ENCODE data around the gene DESI1.
A peak's percentile ranks its signal among the peaks of the same experiment; 100 is the strongest.

DESI1 gene

DNA sequence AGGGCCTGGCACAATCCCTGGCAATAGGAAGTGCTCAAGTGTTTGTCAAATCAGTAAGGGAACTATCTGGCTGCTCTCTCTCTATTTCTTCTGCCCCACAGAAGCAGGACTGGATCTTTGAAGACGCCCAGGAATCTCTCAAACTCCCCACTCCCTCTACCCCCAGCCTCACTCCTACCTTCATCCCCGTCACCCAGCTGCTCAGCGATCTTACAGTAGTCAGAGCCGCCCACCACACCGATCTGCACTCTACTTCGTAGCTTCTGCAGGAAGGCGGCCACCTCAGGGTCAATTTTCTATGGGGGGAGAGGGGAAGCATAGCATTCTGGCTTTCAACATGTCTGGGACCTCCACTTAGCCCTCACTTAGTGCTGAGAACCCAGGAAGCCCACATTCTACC, 34.9 kb downstream of the DESI1 start:
- Histone ChIP-seq H3K9me3 (ENCODE audit: insufficient read depth, low read length) (no peaks in the 10 kb centered on the region), H3K36me3 (ENCODE audit: insufficient read depth, insufficient read length, low read length) (peaks cover 19% of the 10 kb centered on the region), H3K4me3 (ENCODE audit: insufficient read length, low read depth) (no peak overlapping the region), H3K27me3 (ENCODE audit: insufficient read depth, insufficient read length) (no peaks in the 10 kb centered on the region), H3K9ac (ENCODE audit: insufficient read length, low read depth) (no peak overlapping the region), H3K4me1 (ENCODE audit: insufficient read depth, insufficient read length) (peaks cover 4% of the 10 kb centered on the region)
- no peak for DNase-seq (ENCODE audit: low read depth, low spot score)
- TF ChIP-seq YY1 (IDR thresholded peaks at IDR 0.05; ENCODE audit: insufficient read depth, insufficient read length) (no peak), ZNF274 (IDR thresholded peaks at IDR 0.05; ENCODE audit: low read depth, low read length) (no peak), SUZ12 (IDR thresholded peaks at IDR 0.05; ENCODE audit: extremely low read depth, insufficient read depth, insufficient read length) (no peak)

DNA sequence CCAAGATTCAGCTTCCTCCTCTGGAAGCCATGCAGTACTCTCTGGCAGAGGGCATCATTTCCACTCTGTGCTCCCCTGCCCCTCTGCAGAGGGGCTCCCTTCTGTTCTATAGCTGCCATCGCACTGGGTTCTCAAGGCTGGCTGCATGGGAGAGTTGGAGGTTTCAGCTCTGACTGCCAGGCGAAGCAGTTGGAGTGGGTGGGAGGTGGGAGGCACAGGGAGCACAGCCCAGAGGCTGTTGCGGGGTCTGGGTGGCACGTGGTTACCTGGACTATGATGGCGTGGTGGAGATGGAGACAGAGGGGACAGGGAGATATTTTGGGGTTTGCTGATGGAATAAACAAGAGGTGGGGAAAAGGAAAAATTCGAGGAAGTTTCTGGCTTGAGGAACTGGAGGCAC, 36.0 kb downstream of the DESI1 start:
- no peak overlapping the region for H3K9ac ChIP-seq (ENCODE audit: insufficient read length, low read depth)
- no peak for TF ChIP-seq ZNF274 (IDR thresholded peaks at IDR 0.05; ENCODE audit: low read depth, low read length)
- no peak for TF ChIP-seq SUZ12 (IDR thresholded peaks at IDR 0.05; ENCODE audit: extremely low read depth, insufficient read depth, insufficient read length)
- no peak for TF ChIP-seq YY1 (IDR thresholded peaks at IDR 0.05; ENCODE audit: insufficient read depth, insufficient read length)
- H3K4me3 ChIP-seq (ENCODE audit: insufficient read length, low read depth) = no peak overlapping the region
- peaks cover 4% of the 10 kb centered on the region for H3K4me1 ChIP-seq (ENCODE audit: insufficient read depth, insufficient read length)
- H3K9me3 ChIP-seq (ENCODE audit: insufficient read depth, low read length) = no peaks in the 10 kb centered on the region
- peaks cover 24% of the 10 kb centered on the region for H3K36me3 ChIP-seq (ENCODE audit: insufficient read depth, insufficient read length, low read length)
- no peak for DNase-seq (ENCODE audit: low read depth, low spot score)
- no peaks in the 10 kb centered on the region for H3K27me3 ChIP-seq (ENCODE audit: insufficient read depth, insufficient read length)

DNA sequence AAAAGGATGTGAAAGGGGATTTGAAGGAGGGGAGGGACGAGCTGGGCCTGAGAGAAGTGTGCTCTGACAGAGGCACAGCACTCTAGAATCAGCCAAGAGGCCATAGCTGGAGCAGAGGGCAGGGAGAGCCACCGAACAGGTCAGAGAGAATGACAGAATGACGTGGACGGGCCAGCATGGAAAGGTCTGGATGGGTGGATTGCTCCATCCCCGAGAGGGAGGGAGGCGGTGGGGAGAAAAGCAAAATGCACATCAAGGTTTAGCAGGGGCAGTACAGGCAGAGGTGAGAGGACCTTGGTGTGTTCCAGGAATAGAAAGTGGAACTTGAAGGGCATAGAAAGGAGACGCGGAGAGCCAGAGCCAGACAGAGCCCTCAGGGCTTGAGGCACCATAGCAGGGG, 38.1 kb downstream of the DESI1 start:
- no peak for TF ChIP-seq ZNF274 (IDR thresholded peaks at IDR 0.05; ENCODE audit: low read depth, low read length)
- TF ChIP-seq YY1 (IDR thresholded peaks at IDR 0.05; ENCODE audit: insufficient read depth, insufficient read length) = no peak
- TF ChIP-seq SUZ12 (IDR thresholded peaks at IDR 0.05; ENCODE audit: extremely low read depth, insufficient read depth, insufficient read length) = no peak
- Histone ChIP-seq H3K36me3 (ENCODE audit: insufficient read depth, insufficient read length, low read length) (peaks cover 29% of the 10 kb centered on the region), H3K4me3 (ENCODE audit: insufficient read length, low read depth) (no peak overlapping the region), H3K9me3 (ENCODE audit: insufficient read depth, low read length) (no peaks in the 10 kb centered on the region), H3K27me3 (ENCODE audit: insufficient read depth, insufficient read length) (no peaks in the 10 kb centered on the region), H3K4me1 (ENCODE audit: insufficient read depth, insufficient read length) (peaks cover 2% of the 10 kb centered on the region), H3K9ac (ENCODE audit: insufficient read length, low read depth) (peak overlapping the region; percentile 17)
- no peak for DNase-seq (ENCODE audit: low read depth, low spot score)

DNA sequence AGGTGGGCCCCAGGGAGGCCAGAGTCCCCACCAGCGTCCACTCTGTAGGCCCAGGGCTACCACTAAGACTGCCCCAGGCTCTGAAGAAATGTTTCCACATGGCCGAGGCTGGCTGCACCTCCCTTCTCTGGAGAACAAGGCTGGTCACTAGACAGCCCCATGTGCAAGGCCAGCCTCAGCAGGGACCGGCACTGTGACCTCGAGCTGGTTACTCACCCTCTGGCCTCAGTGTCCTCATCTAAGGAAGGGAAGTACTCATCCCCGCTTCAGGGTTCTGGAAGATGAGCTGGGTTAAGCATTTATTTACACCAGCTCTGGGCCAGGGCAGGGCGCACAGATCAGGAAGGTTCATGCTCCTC, 40.9 kb downstream of the DESI1 start:
- H3K4me1 ChIP-seq (ENCODE audit: insufficient read depth, insufficient read length) = peaks cover 7% of the 10 kb centered on the region
- no peaks in the 10 kb centered on the region for H3K9me3 ChIP-seq (ENCODE audit: insufficient read depth, low read length)
- TF ChIP-seq YY1 (IDR thresholded peaks at IDR 0.05; ENCODE audit: insufficient read depth, insufficient read length) (no peak), ZNF274 (IDR thresholded peaks at IDR 0.05; ENCODE audit: low read depth, low read length) (no peak), SUZ12 (IDR thresholded peaks at IDR 0.05; ENCODE audit: extremely low read depth, insufficient read depth, insufficient read length) (no peak)
- no peak overlapping the region for H3K4me3 ChIP-seq (ENCODE audit: insufficient read length, low read depth)
- H3K36me3 ChIP-seq (ENCODE audit: insufficient read depth, insufficient read length, low read length) = peaks cover 40% of the 10 kb centered on the region
- H3K9ac ChIP-seq (ENCODE audit: insufficient read length, low read depth) = no peak overlapping the region
- H3K27me3 ChIP-seq (ENCODE audit: insufficient read depth, insufficient read length) = no peaks in the 10 kb centered on the region
- DNase-seq (ENCODE audit: low read depth, low spot score) = no peak

DNA sequence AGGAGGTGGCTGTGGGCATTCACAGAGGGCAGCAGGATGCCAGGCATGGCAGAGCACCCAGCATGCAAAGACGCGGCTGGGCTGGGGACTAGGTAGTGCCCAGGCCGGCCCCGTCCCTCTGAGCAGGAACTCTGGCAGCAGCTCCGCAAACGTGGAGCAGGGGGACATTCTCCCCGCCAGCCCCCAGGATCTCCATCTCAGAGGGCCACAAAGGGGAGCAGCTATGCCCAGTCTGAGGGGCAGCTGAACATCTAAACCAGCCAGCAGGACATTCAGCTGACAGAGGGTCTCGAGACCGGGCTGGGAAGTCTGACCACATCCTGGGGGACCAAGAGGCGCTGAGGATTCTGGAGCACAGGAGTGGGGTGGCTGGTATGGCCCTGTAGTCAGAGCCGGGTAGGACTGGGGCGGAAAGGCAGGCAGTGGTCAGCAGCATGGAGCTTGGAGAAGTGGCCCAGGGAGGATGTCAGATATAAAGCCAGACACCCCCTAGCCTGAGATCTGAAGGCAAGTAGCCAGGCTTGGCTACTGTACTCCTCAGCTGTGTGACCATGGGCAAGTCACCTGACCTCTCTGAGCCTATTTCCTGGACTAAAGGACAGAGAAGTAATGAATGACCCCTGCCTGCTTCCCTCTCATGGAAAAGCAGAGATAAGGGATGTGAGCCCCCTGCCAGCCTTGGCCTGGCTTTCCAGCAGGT, 41.4 kb downstream of the DESI1 start:
- Histone ChIP-seq H3K36me3 (ENCODE audit: insufficient read depth, insufficient read length, low read length) (peaks cover 41% of the 10 kb centered on the region), H3K9ac (ENCODE audit: insufficient read length, low read depth) (peak overlapping the region; percentile 21), H3K4me1 (ENCODE audit: insufficient read depth, insufficient read length) (peaks cover 11% of the 10 kb centered on the region), H3K4me3 (ENCODE audit: insufficient read length, low read depth) (no peak overlapping the region), H3K27me3 (ENCODE audit: insufficient read depth, insufficient read length) (no peaks in the 10 kb centered on the region), H3K9me3 (ENCODE audit: insufficient read depth, low read length) (no peaks in the 10 kb centered on the region)
- DNase-seq (ENCODE audit: low read depth, low spot score) = no peak
- no peak for TF ChIP-seq ZNF274 (IDR thresholded peaks at IDR 0.05; ENCODE audit: low read depth, low read length)
- TF ChIP-seq YY1 (IDR thresholded peaks at IDR 0.05; ENCODE audit: insufficient read depth, insufficient read length) = no peak

DNA sequence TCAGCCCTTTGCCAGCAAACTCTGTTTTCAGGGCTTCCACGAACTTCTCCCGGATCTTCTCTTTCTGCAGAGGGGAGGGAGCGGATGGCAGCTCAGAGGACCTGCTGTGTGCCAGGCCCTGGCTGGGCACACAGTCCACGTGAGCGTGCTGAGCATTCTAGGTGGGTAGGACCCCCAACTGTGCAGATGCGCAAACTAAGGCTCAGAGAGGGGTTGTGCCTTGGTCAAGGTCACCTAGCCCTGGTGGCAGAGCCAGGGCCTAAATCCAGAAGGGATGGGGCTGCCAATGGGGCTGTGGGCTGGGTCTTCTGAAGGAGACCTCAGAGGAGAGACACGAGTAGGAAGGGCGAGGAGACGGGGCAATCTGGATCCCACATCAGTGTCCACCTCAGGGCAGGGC, 42.0 kb downstream of the DESI1 start:
- DNase-seq (ENCODE audit: low read depth, low spot score) = no peak
- no peaks in the 10 kb centered on the region for H3K27me3 ChIP-seq (ENCODE audit: insufficient read depth, insufficient read length)
- peaks cover 11% of the 10 kb centered on the region for H3K4me1 ChIP-seq (ENCODE audit: insufficient read depth, insufficient read length)
- H3K9me3 ChIP-seq (ENCODE audit: insufficient read depth, low read length) = no peaks in the 10 kb centered on the region
- H3K36me3 ChIP-seq (ENCODE audit: insufficient read depth, insufficient read length, low read length) = peaks cover 38% of the 10 kb centered on the region
- TF ChIP-seq SUZ12 (IDR thresholded peaks at IDR 0.05; ENCODE audit: extremely low read depth, insufficient read depth, insufficient read length) (no peak), YY1 (IDR thresholded peaks at IDR 0.05; ENCODE audit: insufficient read depth, insufficient read length) (no peak), ZNF274 (IDR thresholded peaks at IDR 0.05; ENCODE audit: low read depth, low read length) (no peak)
- H3K4me3 ChIP-seq (ENCODE audit: insufficient read length, low read depth) = no peak overlapping the region
- H3K9ac ChIP-seq (ENCODE audit: insufficient read length, low read depth) = peak overlapping the region; percentile 21

DNA sequence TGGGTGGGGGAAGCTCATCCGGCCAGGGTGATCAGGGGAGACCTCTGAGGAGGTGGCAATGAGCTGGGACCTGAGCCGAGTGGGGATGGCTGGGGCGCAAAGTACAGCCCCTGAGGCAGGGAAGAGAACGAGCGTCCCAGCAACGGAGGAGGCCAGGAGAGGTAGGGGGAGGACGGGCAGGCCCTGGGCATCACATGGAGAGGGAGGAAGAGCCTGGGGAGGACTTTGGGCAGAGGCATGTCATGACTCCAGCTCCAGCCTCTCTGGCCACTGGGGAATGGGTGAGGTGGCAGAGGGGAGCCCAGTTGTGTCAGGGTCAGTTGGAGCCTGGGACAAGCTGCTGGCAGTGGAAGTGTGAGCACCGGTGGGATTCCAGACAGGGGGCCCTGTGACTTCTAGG, 42.7 kb downstream of the DESI1 start:
- no peaks in the 10 kb centered on the region for H3K9me3 ChIP-seq (ENCODE audit: insufficient read depth, low read length)
- no peak overlapping the region for H3K4me3 ChIP-seq (ENCODE audit: insufficient read length, low read depth)
- peaks cover 39% of the 10 kb centered on the region for H3K36me3 ChIP-seq (ENCODE audit: insufficient read depth, insufficient read length, low read length)
- DNase-seq (ENCODE audit: low read depth, low spot score) = no peak
- H3K9ac ChIP-seq (ENCODE audit: insufficient read length, low read depth) = no peak overlapping the region
- no peak for TF ChIP-seq SUZ12 (IDR thresholded peaks at IDR 0.05; ENCODE audit: extremely low read depth, insufficient read depth, insufficient read length)
- no peak for TF ChIP-seq ZNF274 (IDR thresholded peaks at IDR 0.05; ENCODE audit: low read depth, low read length)
- TF ChIP-seq YY1 (IDR thresholded peaks at IDR 0.05; ENCODE audit: insufficient read depth, insufficient read length) = no peak
- no peaks in the 10 kb centered on the region for H3K27me3 ChIP-seq (ENCODE audit: insufficient read depth, insufficient read length)
- peaks cover 13% of the 10 kb centered on the region for H3K4me1 ChIP-seq (ENCODE audit: insufficient read depth, insufficient read length)
